ELR (cell line): ENCODE measurements around the gene PCP2.

Experiments
- DNase-seq: peaks from one replicate; pipeline ENCODE4 v3.0.0-alpha.2; 2015; ENCODE audit warnings: low read depth

Gene PCP2

GRCh38 chr19:7638802-7639465 is 5.4 kb upstream of the PCP2 start:
- DNase-seq, result no peak

GRCh38 chr19:7637374-7638256 is 4.1 kb upstream of the PCP2 start:
- no peak for DNase-seq

GRCh38 chr19:7636691-7637373 is 3.3 kb upstream of the PCP2 start, which contains the start of gene STXBP2:
Gene STXBP2 (plus strand): TSS chr19:7637110. CDS start chr19:7637150, 40 bp downstream.
- peak; percentile 37 for DNase-seq

- no peak for DNase-seq
Observed at GRCh38 chr19:7636317-7636690, 2.8 kb upstream of the PCP2 start.

- no peak for DNase-seq
Observed at GRCh38 chr19:7635670-7636069, 2.2 kb upstream of the PCP2 start.

GRCh38 chr19:7632340-7633203 is 947 bp downstream of the PCP2 start:
- no peak for DNase-seq

- no peak for DNase-seq
Observed at GRCh38 chr19:7631577-7631976, 1.9 kb downstream of the PCP2 start.

GRCh38 chr19:7629347-7630054 is 4.0 kb downstream of the PCP2 start, which contains the start of the genes PET100 and XAB2:
Gene PET100 (plus strand): TSS chr19:7629793. CDS start chr19:7629834, 41 bp downstream.
Gene XAB2 (minus strand): TSS chr19:7629545. CDS start chr19:7629527, 18 bp downstream.
- peak; percentile 99 for DNase-seq

GRCh38 chr19:7628589-7629311 is 4.8 kb downstream of the PCP2 start:
- peak; percentile 13 for DNase-seq

GRCh38 chr19:7627166-7627565 is 6.4 kb downstream of the PCP2 start:
- no peak for DNase-seq

GRCh38 chr19:7625763-7626372 is 7.7 kb downstream of the PCP2 start:
- no peak for DNase-seq

GRCh38 chr19:7624810-7625209 is 8.7 kb downstream of the PCP2 start:
- DNase-seq, result no peak

GRCh38 chr19:7623725-7624603 is 9.6 kb downstream of the PCP2 start:
- DNase-seq, result no peak

- DNase-seq, result peak; percentile 19
Observed at GRCh38 chr19:7622933-7623685, 10.4 kb downstream of the PCP2 start.

GRCh38 chr19:7620442-7621412 is 12.8 kb downstream of the PCP2 start:
- no peak for DNase-seq

GRCh38 chr19:7619671-7620441 is 13.7 kb downstream of the PCP2 start:
- DNase-seq, result no peak
